DOHH2 (cell line): ENCODE measurements around the gene PPM1F.

ENCODE experiments used
- H3F3A ChIP-seq: fragments of 200-600 bp; sonication (generic), shearing (Covaris generic); 2 replicates; pipeline ENCODE4 v1.6.0; 2016; ENCODE audit warnings: antibody characterized with exemption, mild to moderate bottlenecking; ENCODE audit not compliant: control insufficient read depth, insufficient read depth
- H3K27ac ChIP-seq: fragments of 200-600 bp; sonication (generic); 2 replicates; pipeline ENCODE4 v1.5.1; 2014; ENCODE audit warnings: low read depth, mild to moderate bottlenecking, low read length, moderate library complexity
- H3K27me3 ChIP-seq: fragments of 200-600 bp; sonication (generic); 2 replicates; pipeline ENCODE4 v1.6.1; 2014; ENCODE audit warnings: mild to moderate bottlenecking, low read length, mixed read lengths; ENCODE audit not compliant: control insufficient read depth
- H3K36me3 ChIP-seq: fragments of 200-600 bp; sonication (generic); 2 replicates; pipeline ENCODE4 v1.6.1; 2014; ENCODE audit warnings: mild to moderate bottlenecking, low read length, moderate library complexity, mixed read lengths; ENCODE audit not compliant: control insufficient read depth
- H3K4me1 ChIP-seq: fragments of 200-600 bp; sonication (generic); 2 replicates; pipeline ENCODE4 v1.6.1; 2014; ENCODE audit warnings: mild to moderate bottlenecking, low read length, mixed read lengths; ENCODE audit not compliant: control insufficient read depth
- H3K4me2 ChIP-seq: fragments of 200-600 bp; sonication (generic); 2 replicates; pipeline ENCODE4 v1.6.0; 2014; ENCODE audit warnings: mild to moderate bottlenecking, low read length, moderate library complexity
- H3K4me3 ChIP-seq: fragments of 200-600 bp; sonication (generic); 2 replicates; pipeline ENCODE4 v1.5.1; 2014; ENCODE audit warnings: mild to moderate bottlenecking, low read length, mixed read lengths
- H3K79me2 ChIP-seq: fragments of 200-600 bp; sonication (generic); 2 replicates; pipeline ENCODE4 v1.6.1; 2014; ENCODE audit warnings: mild to moderate bottlenecking, low read length, mixed read lengths; ENCODE audit not compliant: control insufficient read depth
- H3K9me2 ChIP-seq: fragments of 200-600 bp; sonication (generic); replicated peaks from 2 replicates; pipeline ENCODE4 v1.6.1; 2014; ENCODE audit warnings: mild to moderate bottlenecking, low read length, mixed read lengths; ENCODE audit not compliant: control insufficient read depth
- H3K9me3 ChIP-seq: fragments of 200-600 bp; sonication (generic); 2 replicates; pipeline ENCODE4 v1.6.1; 2014; ENCODE audit warnings: antibody characterized with exemption, low read length, mixed read lengths; ENCODE audit not compliant: control insufficient read depth, insufficient read depth
- H4K20me1 ChIP-seq: fragments of 200-600 bp; sonication (generic); 2 replicates; pipeline ENCODE4 v1.6.0; 2014; ENCODE audit warnings: low read depth, mild to moderate bottlenecking, antibody characterized with exemption, low read length, moderate library complexity; ENCODE audit not compliant: control insufficient read depth, insufficient read depth
- CTCF ChIP-seq: fragments of 200-600 bp; sonication (generic); IDR thresholded peaks from one replicate; pipeline ENCODE4 v1.5.1; 2014; ENCODE audit warnings: antibody characterized with exemption, mild to moderate bottlenecking, low read depth, low read length; ENCODE audit not compliant: poor library complexity, severe bottlenecking
- EZH2phosphoT487 ChIP-seq: fragments of 200-600 bp; sonication (generic); IDR thresholded peaks from 2 replicates; pipeline ENCODE4 v1.6.1; 2017; ENCODE audit warnings: borderline replicate concordance, mild to moderate bottlenecking, antibody characterized with exemption, low read length, moderate library complexity, mixed read lengths

PPM1F gene

GRCh38 chr22:21922370-21923162 lies 30.1 kb downstream of the PPM1F start:
- Histone ChIP-seq H3F3A (no peaks in the 10 kb centered on the region), H3K79me2 (no peaks in the 10 kb centered on the region), H3K36me3 (no peaks in the 10 kb centered on the region), H3K27ac (no peak overlapping the region), H4K20me1 (no peaks in the 10 kb centered on the region), H3K27me3 (no peaks in the 10 kb centered on the region), H3K4me2 (no peak overlapping the region), H3K9me3 (no peaks in the 10 kb centered on the region), H3K4me3 (no peak overlapping the region), H3K9me2 (no peaks in the 10 kb centered on the region), H3K4me1 (0 out of 2 replicates have a peak, but pooled peaks cover 3% of the 10 kb centered on the region)
- no peak for TF ChIP-seq EZH2phosphoT487

- H3K4me2 ChIP-seq: no peak overlapping the region
- no peaks in the 10 kb centered on the region for H3K4me1 ChIP-seq
- no peak overlapping the region for H3K4me3 ChIP-seq
- no peaks in the 10 kb centered on the region for H3K27me3 ChIP-seq
- no peak overlapping the region for H3K27ac ChIP-seq
- no peaks in the 10 kb centered on the region for H3K79me2 ChIP-seq
- H3K9me2 ChIP-seq: no peaks in the 10 kb centered on the region
- no peaks in the 10 kb centered on the region for H3K9me3 ChIP-seq
- H4K20me1 ChIP-seq: no peaks in the 10 kb centered on the region
- H3F3A ChIP-seq: no peaks in the 10 kb centered on the region
- no peaks in the 10 kb centered on the region for H3K36me3 ChIP-seq
- TF ChIP-seq CTCF (no peak), EZH2phosphoT487 (no peak)
These were observed 30.9 kb downstream of the PPM1F start for GRCh38 chr22:21921729-21922128.

- no peaks in the 10 kb centered on the region for H3K9me2 ChIP-seq
- H3K27me3 ChIP-seq: no peaks in the 10 kb centered on the region
- H3K4me3 ChIP-seq: no peak overlapping the region
- no peaks in the 10 kb centered on the region for H4K20me1 ChIP-seq
- no peaks in the 10 kb centered on the region for H3K79me2 ChIP-seq
- no peaks in the 10 kb centered on the region for H3F3A ChIP-seq
- TF ChIP-seq EZH2phosphoT487 (no peak), CTCF (no peak)
- H3K9me3 ChIP-seq: no peaks in the 10 kb centered on the region
- no peak overlapping the region for H3K4me2 ChIP-seq
- H3K27ac ChIP-seq: no peak overlapping the region
- H3K36me3 ChIP-seq: no peaks in the 10 kb centered on the region
- H3K4me1 ChIP-seq: no peaks in the 10 kb centered on the region
These were observed 31.4 kb downstream of the PPM1F start for GRCh38 chr22:21921184-21921721.
